GM12878 (cell line): ENCODE measurements around the gene RALGAPA2. TPM values are rescaled to one million over a fixed set of nuclear protein-coding genes. Genes with fewer than 3 reads are reported as not detected.

Experiments
- ATAC-seq: fragments of 200-7000 bp; cut with Tn5 transposase; 3 replicates; pipeline ENCODE4 v1.9.1; 2020; ENCODE audit warnings: mild to moderate bottlenecking, moderate library complexity
- BruUV-seq: library from RNA; stranded (reverse); fragments of 400-500 nt; replicated peaks from 2 replicates; lab custom pipeline; 2021; lab: Mats Ljungman, UMichigan
- CTCF ChIA-PET: fragments of 300-600 bp; sonication (Branson Sonifier 250); formaldehyde crosslinking; extraction: SDS; loops from one replicate; lab custom pipeline; 2021; ENCODE audit warnings: inconsistent platforms; lab: Yijun Ruan, JAX
- POLR2A ChIA-PET: fragments of 350-600 bp; formaldehyde crosslinking; extraction: SDS; loops from one replicate; lab custom pipeline; 2021; ENCODE audit warnings: inconsistent platforms; lab: Charles Lee
- RAD21 ChIA-PET: fragments of 300-600 bp; sonication (Branson Sonifier 250); formaldehyde crosslinking; loops from one replicate; lab custom pipeline; 2023; ENCODE audit warnings: antibody characterized with exemption; ENCODE audit not compliant: unreplicated experiment; lab: Charles Lee
- SMC1A ChIA-PET: fragments of 300-600 bp; sonication (Branson Sonifier 250); formaldehyde crosslinking; loops from one replicate; lab custom pipeline; 2023; ENCODE audit not compliant: unreplicated experiment, uncharacterized antibody; lab: Charles Lee
- DNase-seq: peaks from one replicate; pipeline ENCODE4 v3.0.0-alpha.2; 2011; ENCODE audit warnings: low read depth, low spot score
- FAIRE-seq: peaks from 3 replicates; lab custom pipeline; 2011; peaks lifted over from hg19 to GRCh38; lab: Jason Lieb, UNC
- H2AFZ ChIP-seq: 2 replicates; pipeline ENCODE4 v1.6.0; 2011; ENCODE audit warnings: low read depth, low read length, control low read depth; ENCODE audit not compliant: control insufficient read depth
- H3K27ac ChIP-seq: 2 replicates; pipeline ENCODE4 v1.5.1; 2011; ENCODE audit warnings: control low read depth; ENCODE audit not compliant: control insufficient read depth, insufficient read depth
- H3K27me3 ChIP-seq, 2 experiments: replicated peaks in 1 of 2; 2 replicates each; pipeline versions ENCODE4 v1.6.0 to v1.6.1; 2011; ENCODE audit warnings: low read length in 1 of 2; ENCODE audit not compliant: control insufficient read depth in 2 of 2, insufficient read depth in 2 of 2
- H3K36me3 ChIP-seq, 2 experiments: 2 replicates each; pipeline ENCODE4 v1.5.1; 2011; ENCODE audit warnings: low read length in 1 of 2; ENCODE audit not compliant: control insufficient read depth in 2 of 2, insufficient read depth in 2 of 2
- H3K4me1 ChIP-seq: 2 replicates; pipeline ENCODE4 v1.6.1; 2011; ENCODE audit warnings: mild to moderate bottlenecking, low read length, moderate library complexity, mixed read lengths; ENCODE audit not compliant: control insufficient read depth, insufficient read depth
- H3K4me2 ChIP-seq: 2 replicates; pipeline ENCODE4 v1.6.0; 2011; ENCODE audit warnings: control low read depth; ENCODE audit not compliant: control insufficient read depth, insufficient read depth
- H3K4me3 ChIP-seq: fragments of 200-600 bp; sonication (generic); 2 replicates; pipeline ENCODE4 v1.5.1; 2016
- H3K79me2 ChIP-seq: 2 replicates; pipeline ENCODE4 v1.6.0; 2011; ENCODE audit warnings: low read length; ENCODE audit not compliant: control insufficient read depth, insufficient read depth
- H3K9ac ChIP-seq: 2 replicates; pipeline ENCODE4 v1.8.0; 2011; ENCODE audit warnings: low read length, control low read depth, mixed read lengths; ENCODE audit not compliant: control insufficient read depth, insufficient read depth
- H3K9me3 ChIP-seq: replicated peaks from 3 replicates; pipeline ENCODE4 v1.5.1; 2011; ENCODE audit warnings: mild to moderate bottlenecking, low read length; ENCODE audit not compliant: control insufficient read depth, insufficient read depth
- H4K20me1 ChIP-seq: 2 replicates; pipeline ENCODE4 v1.6.0; 2011; ENCODE audit not compliant: control insufficient read depth, insufficient read depth
- BHLHE40 ChIP-seq, 2 experiments: fragments of 450-650 bp in 1 of 2; IDR thresholded peaks; 2 replicates each; pipeline ENCODE4 v1.6.1; 2011 to 2017; ENCODE audit warnings: low read depth in 2 of 2, borderline replicate concordance in 1 of 2, improper control_type of control experiment in 1 of 2, low read length in 1 of 2, mild to moderate bottlenecking in 1 of 2
- ESRRA ChIP-seq: IDR thresholded peaks from 2 replicates; pipeline ENCODE4 v1.6.1; 2012; ENCODE audit warnings: mild to moderate bottlenecking, low read length, improper control_type of control experiment
- NR2F1 ChIP-seq: fragments of 450-650 bp; conservative IDR thresholded peaks from 2 replicates; pipeline ENCODE4 v1.6.1; 2017; ENCODE audit warnings: mild to moderate bottlenecking
- RELA ChIP-seq: fragments of 450-650 bp; IDR thresholded peaks from 2 replicates; pipeline ENCODE4 v1.8.0; 2014; ENCODE audit warnings: borderline replicate concordance; ENCODE audit not compliant: partially characterized antibody
- SMARCA5 ChIP-seq: fragments of 450-650 bp; IDR thresholded peaks from 2 replicates; pipeline ENCODE4 v1.6.1; 2017; ENCODE audit warnings: mild to moderate bottlenecking
- ZNF384 ChIP-seq: IDR thresholded peaks from 2 replicates; pipeline ENCODE4 v1.6.1; 2012; ENCODE audit warnings: low read depth, mild to moderate bottlenecking, low read length, improper control_type of control experiment, borderline replicate concordance
- WGBS: methylation state at CpG from one replicate; pipeline ENCODE4 v1.1.6; 2016; ENCODE audit warnings: low lambda C conversion rate; ENCODE audit not compliant: insufficient replicate concordance, insufficient coverage; ENCODE audit errors: missing lambda C conversion rate; 5-methylcytosine and 5-hydroxymethylcytosine counted together
- in situ Hi-C: fragments of 300-500 bp; cut with MboI; formaldehyde crosslinking; loops from 9 replicates; pipeline ENCODE4 v1.14.3; 2018; ENCODE audit warnings: mixed read lengths
- intact Hi-C: fragments of 100-400 bp; cut with micrococcal nuclease; formaldehyde crosslinking; loops from one replicate; pipeline ENCODE4 v1.14.2; 2022; ENCODE audit not compliant: unreplicated experiment
- polyA plus RNA-seq, 11 experiments: library from polyadenylated mRNA; depleted of rRNA in 4 of 11; unstranded in 6 of 11; stranded (reverse) in 5 of 11; fragments of >200 nt; fragmentation: Nextera tagmentation in 4 of 11; fragmentation: Illumina TruSeq in 1 of 11; extraction: Ambion mirVana in 4 of 11; extraction: Trizol in 1 of 11; gene quantifications; 1 replicate in 1 of 11; 2 replicates in 10 of 11; pipeline versions ENCODE4 v1.2.1 to v1.2.3, GENCODE V29; 2011 to 2016; ENCODE audit warnings: inconsistent platforms in 2 of 11, missing spikeins in 2 of 11, low read depth in 1 of 11
- total RNA-seq, 4 experiments: library from RNA; depleted of rRNA in 3 of 4; stranded (reverse); fragments of >200 nt in 3 of 4; fragmentation: Illumina TruSeq in 1 of 4; extraction: Trizol in 1 of 4; gene quantifications; 2 replicates each; pipeline versions ENCODE4 v1.2.1 to v1.2.3, GENCODE V29; 2013 to 2021
- TF ChIP-seq, protein P1 (sequence below): fragments of 450-650 bp; IDR thresholded peaks from 2 replicates; pipeline ENCODE4 v1.6.1; 2016; ENCODE audit warnings: mild to moderate bottlenecking
- TF ChIP-seq, protein P2 (sequence below): IDR thresholded peaks from 2 replicates; pipeline ENCODE4 v1.6.1; 2012; ENCODE audit warnings: improper control_type of control experiment, low read depth, low read length; ENCODE audit not compliant: insufficient replicate concordance

Gene RALGAPA2
- total and polyA plus RNA-seq, 10 of the 15 experiments (the other 5 are each of a cell fraction or from before 2014, with no cell fraction given), result 2.9 to 29.4 (median 19.6) TPM

- ChIA-PET POLR2A (no interaction called here), RAD21 (no interaction called here), SMC1A (no interaction called here), CTCF (no interaction called here)
- H3K9ac ChIP-seq, result no peak overlapping the region
- no peak overlapping the region for H3K4me2 ChIP-seq
- no peak overlapping the region for H3K27ac ChIP-seq
- no TSS peak for BruUV-seq
- peaks cover 18 to 37% of the 10 kb centered on the region in 2 experiments for H3K27me3 ChIP-seq
- no peaks in the 10 kb centered on the region for H3K9me3 ChIP-seq
- in situ Hi-C loops, result loop anchor here (5.0 kb wide), 1 partner anchor 203 kb away; no protein-coding TSS in a partner anchor
- FAIRE-seq (no peak), ATAC-seq (no peak; the same call in 2 of the 3 replicates), DNase-seq (no peak)
- intact Hi-C loops, result loop anchor here (10.0 kb wide), 2 partner anchors 121 to 279 kb away; no protein-coding TSS in a partner anchor
- H3K4me3 ChIP-seq, result no peak overlapping the region
- no peaks in the 10 kb centered on the region for H3K36me3 ChIP-seq
- 18% methylated on average over 60 of the region's 70 CpGs for WGBS
- H2AFZ ChIP-seq, result no peak overlapping the region
- no peaks in the 10 kb centered on the region for H3K79me2 ChIP-seq
- TF ChIP-seq SMARCA5 (no peak), ZNF384 (no peak), NR2F1 (0 out of 2 replicates have a peak, but pooled peaks have one; percentile 13), RELA (no peak), BHLHE40 (IDR thresholded peaks at IDR 0.05; ENCODE audit: borderline replicate concordance in 1 of 2, low read depth in 2 of 2, low read length in 1 of 2) (peak in 1 of 2 experiments; percentile 19; a peak in 1 of 4 replicates), ESRRA (no peak)
- TF ChIP-seq, protein P1, sequence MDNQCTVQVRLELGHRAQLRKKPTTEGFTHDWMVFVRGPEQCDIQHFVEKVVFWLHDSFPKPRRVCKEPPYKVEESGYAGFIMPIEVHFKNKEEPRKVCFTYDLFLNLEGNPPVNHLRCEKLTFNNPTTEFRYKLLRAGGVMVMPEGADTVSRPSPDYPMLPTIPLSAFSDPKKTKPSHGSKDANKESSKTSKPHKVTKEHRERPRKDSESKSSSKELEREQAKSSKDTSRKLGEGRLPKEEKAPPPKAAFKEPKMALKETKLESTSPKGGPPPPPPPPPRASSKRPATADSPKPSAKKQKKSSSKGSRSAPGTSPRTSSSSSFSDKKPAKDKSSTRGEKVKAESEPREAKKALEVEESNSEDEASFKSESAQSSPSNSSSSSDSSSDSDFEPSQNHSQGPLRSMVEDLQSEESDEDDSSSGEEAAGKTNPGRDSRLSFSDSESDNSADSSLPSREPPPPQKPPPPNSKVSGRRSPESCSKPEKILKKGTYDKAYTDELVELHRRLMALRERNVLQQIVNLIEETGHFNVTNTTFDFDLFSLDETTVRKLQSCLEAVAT, result no peak
- TF ChIP-seq, protein P2, sequence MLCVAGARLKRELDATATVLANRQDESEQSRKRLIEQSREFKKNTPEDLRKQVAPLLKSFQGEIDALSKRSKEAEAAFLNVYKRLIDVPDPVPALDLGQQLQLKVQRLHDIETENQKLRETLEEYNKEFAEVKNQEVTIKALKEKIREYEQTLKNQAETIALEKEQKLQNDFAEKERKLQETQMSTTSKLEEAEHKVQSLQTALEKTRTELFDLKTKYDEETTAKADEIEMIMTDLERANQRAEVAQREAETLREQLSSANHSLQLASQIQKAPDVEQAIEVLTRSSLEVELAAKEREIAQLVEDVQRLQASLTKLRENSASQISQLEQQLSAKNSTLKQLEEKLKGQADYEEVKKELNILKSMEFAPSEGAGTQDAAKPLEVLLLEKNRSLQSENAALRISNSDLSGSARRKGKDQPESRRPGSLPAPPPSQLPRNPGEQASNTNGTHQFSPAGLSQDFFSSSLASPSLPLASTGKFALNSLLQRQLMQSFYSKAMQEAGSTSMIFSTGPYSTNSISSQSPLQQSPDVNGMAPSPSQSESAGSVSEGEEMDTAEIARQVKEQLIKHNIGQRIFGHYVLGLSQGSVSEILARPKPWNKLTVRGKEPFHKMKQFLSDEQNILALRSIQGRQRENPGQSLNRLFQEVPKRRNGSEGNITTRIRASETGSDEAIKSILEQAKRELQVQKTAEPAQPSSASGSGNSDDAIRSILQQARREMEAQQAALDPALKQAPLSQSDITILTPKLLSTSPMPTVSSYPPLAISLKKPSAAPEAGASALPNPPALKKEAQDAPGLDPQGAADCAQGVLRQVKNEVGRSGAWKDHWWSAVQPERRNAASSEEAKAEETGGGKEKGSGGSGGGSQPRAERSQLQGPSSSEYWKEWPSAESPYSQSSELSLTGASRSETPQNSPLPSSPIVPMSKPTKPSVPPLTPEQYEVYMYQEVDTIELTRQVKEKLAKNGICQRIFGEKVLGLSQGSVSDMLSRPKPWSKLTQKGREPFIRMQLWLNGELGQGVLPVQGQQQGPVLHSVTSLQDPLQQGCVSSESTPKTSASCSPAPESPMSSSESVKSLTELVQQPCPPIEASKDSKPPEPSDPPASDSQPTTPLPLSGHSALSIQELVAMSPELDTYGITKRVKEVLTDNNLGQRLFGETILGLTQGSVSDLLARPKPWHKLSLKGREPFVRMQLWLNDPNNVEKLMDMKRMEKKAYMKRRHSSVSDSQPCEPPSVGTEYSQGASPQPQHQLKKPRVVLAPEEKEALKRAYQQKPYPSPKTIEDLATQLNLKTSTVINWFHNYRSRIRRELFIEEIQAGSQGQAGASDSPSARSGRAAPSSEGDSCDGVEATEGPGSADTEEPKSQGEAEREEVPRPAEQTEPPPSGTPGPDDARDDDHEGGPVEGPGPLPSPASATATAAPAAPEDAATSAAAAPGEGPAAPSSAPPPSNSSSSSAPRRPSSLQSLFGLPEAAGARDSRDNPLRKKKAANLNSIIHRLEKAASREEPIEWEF, result no peak
- TF ChIP-seq, all 136 proteins: peak for 2
- no peaks in the 10 kb centered on the region for H3K4me1 ChIP-seq
- no peaks in the 10 kb centered on the region for H4K20me1 ChIP-seq
Observed at GRCh38 chr20:20363799-20364592, 348.4 kb downstream of the RALGAPA2 start.
